Heart right ventricle (tissue), 16 donors: ENCODE results near the gene RO60. TPM values are rescaled to one million over a fixed set of nuclear protein-coding genes. Genes with fewer than 3 reads are reported as not detected.

Experiments
- ATAC-seq, 8 donors: fragments of 200-7000 bp; cut with Tn5 transposase; one replicate each; pipeline ENCODE4 v1.9.1; 2020; ENCODE audit warnings: mild to moderate bottlenecking in 8 of 8, moderate library complexity in 8 of 8, moderate number of reproducible peaks in 1 of 8
- DNase-seq, 2 donors: peaks; one replicate each; pipeline ENCODE4 v3.0.0-alpha.2; 2020
- H3K27ac ChIP-seq, 10 donors: fragments of 200-600 bp; sonication (generic) in 2 of 10; one replicate each; pipeline versions ENCODE4 v1.5.0 to v1.8.0; 2020 to 2022; ENCODE audit warnings: mild to moderate bottlenecking in 3 of 10
- H3K27me3 ChIP-seq, 7 donors: fragments of 200-600 bp; one replicate each; pipeline ENCODE4 v1.8.0; 2021 to 2022; ENCODE audit warnings: mild to moderate bottlenecking in 2 of 7
- H3K36me3 ChIP-seq, 9 donors: fragments of 200-600 bp; sonication (generic) in 1 of 9; one replicate each; pipeline versions ENCODE4 v1.5.0 to v1.8.0; 2020 to 2022; ENCODE audit warnings: mild to moderate bottlenecking in 2 of 9
- H3K4me1 ChIP-seq, 9 donors: fragments of 200-600 bp; sonication (generic) in 1 of 9; one replicate each; pipeline versions ENCODE4 v1.5.0 to v1.8.0; 2020 to 2022; ENCODE audit warnings: mild to moderate bottlenecking in 4 of 9
- H3K4me3 ChIP-seq, 10 donors: fragments of 200-600 bp; sonication (generic) in 2 of 10; one replicate each; pipeline versions ENCODE4 v1.5.0 to v1.8.0; 2020 to 2022; ENCODE audit warnings: mild to moderate bottlenecking in 7 of 10, moderate library complexity in 2 of 10
- H3K9me3 ChIP-seq, 11 donors: fragments of 200-600 bp in 10 of 11; sonication (generic) in 2 of 11; one replicate each; pipeline versions ENCODE4 v1.5.0 to v1.8.0; 2013 to 2022; ENCODE audit warnings: mild to moderate bottlenecking in 2 of 11, control low read depth in 1 of 11, moderate library complexity in 1 of 11
- WGBS, 2 donors: extraction: QIAGEN DNeasy Blood & Tissue Kit; methylation state at CpG; one replicate each; pipeline ENCODE4 v1.1.7; 2013; ENCODE audit warnings: inconsistent platforms in 1 of 2; 5-methylcytosine and 5-hydroxymethylcytosine counted together
- intact Hi-C, 10 donors: fragments of 100-400 bp; cut with DNase I; formaldehyde crosslinking; loops; one replicate each; pipeline versions ENCODE4 v1.11.1 to v1.14.2; 2022
- long read RNA-seq, 3 donors: library from polyadenylated mRNA; unstranded; transcript quantifications; one replicate each; pipeline ENCODE4 v2.0.0, GENCODE V29; 2020 to 2021
- polyA plus RNA-seq, 2 donors: library from polyadenylated mRNA; stranded (reverse); fragments of 200-250 nt; gene quantifications; one replicate each; pipeline ENCODE4 v1.2.3, GENCODE V29; 2013
- total RNA-seq, 10 donors: library from RNA; stranded (reverse); fragmentation: NEBNext Ultra II Directional in 3 of 10; extraction: Animal tissue kit (Norgen Biotek cat#: 25700) in 3 of 10; gene quantifications; one replicate each; pipeline versions ENCODE4 v1.2.1 to v1.2.4, GENCODE V29; 2021 to 2023
- TF ChIP-seq, protein P1 (sequence below), 9 donors: fragments of 200-600 bp; sonication (generic) in 2 of 9; IDR thresholded peaks; one replicate each; pipeline versions ENCODE4 v1.5.0 to v1.8.0; 2021 to 2022; ENCODE audit warnings: antibody characterized with exemption in 9 of 9, mild to moderate bottlenecking in 5 of 9, moderate library complexity in 1 of 9
- donor health status: Arrhythmogenic right ventricular cardiomyopathy.
- donor health status: ischemic (EF 13 %, LVEDD 7.1; RV severe dilation, severe dysfunction).
- donor health status: healthy with polysubstance abuse.
- donor health status: DM: no; HTN: yes; CAD: no.
- donor health status: DM: no; HTN: no; CAD: no.
- donor health status: ischemic (EF 25% LVEDD 6.9; RV normal size, moderate dysfunction).
- donor health status: ischemic (EF 25% LVEDD 5.7; RV mildly dilated, moderate dysfunction).
- donor health status: healthy.
- donor health status: DM: yes; HTN: yes; CAD: no.
- donor health status: Ischemic cardiomyopathy.
- donor health status: ischemic (EF 35%, LVEDD 5.7; RV mildly dilated, moderate dysfunction).
- donor health status: nonischemic (EF 11% LVEDD 7.7; RV severe dilation, severe dysfunction).
- donor health status: DM: yes; HTN: yes; CAD: no.
- donor health status: PGD.
- donor health status: ischemic (EF 29% LVEDD 5.4; RV normal size, mild dysfunction).
- donor health status: nonischemic (EF 23%, LVEDD 6.1; RV moderate dilation, normal function).

RO60 gene
- total RNA-seq (10 to 100 TPM; 43.6 to 62.9 (median 55.9) TPM), polyA plus RNA-seq (1 to 10 TPM; 4.7 to 5.9 TPM)
- long read RNA-seq, donor 1, transcript TROVE2-206 (9 exons, 2,143 nt), result major isoform, 18 of 31 reads
- long read RNA-seq, donor 1, partial matches to known transcripts, result 0 of 31 reads
- long read RNA-seq, donor 1, other reads (novel, unspliced or antisense), result 12 of 31 reads
- long read RNA-seq, donor 2, full-length matches to known transcripts, result 33 of 42 reads
- long read RNA-seq, donor 2, partial matches to known transcripts, result 0 of 42 reads
- long read RNA-seq, donor 2, other reads (novel, unspliced or antisense), result 9 of 42 reads
- long read RNA-seq, donor 3, full-length matches to known transcripts, result 111 of 166 reads
- long read RNA-seq, donor 3, partial matches to known transcripts, result 1 of 166 reads
- long read RNA-seq, donor 3, other reads (novel, unspliced or antisense), result 54 of 166 reads

DNA sequence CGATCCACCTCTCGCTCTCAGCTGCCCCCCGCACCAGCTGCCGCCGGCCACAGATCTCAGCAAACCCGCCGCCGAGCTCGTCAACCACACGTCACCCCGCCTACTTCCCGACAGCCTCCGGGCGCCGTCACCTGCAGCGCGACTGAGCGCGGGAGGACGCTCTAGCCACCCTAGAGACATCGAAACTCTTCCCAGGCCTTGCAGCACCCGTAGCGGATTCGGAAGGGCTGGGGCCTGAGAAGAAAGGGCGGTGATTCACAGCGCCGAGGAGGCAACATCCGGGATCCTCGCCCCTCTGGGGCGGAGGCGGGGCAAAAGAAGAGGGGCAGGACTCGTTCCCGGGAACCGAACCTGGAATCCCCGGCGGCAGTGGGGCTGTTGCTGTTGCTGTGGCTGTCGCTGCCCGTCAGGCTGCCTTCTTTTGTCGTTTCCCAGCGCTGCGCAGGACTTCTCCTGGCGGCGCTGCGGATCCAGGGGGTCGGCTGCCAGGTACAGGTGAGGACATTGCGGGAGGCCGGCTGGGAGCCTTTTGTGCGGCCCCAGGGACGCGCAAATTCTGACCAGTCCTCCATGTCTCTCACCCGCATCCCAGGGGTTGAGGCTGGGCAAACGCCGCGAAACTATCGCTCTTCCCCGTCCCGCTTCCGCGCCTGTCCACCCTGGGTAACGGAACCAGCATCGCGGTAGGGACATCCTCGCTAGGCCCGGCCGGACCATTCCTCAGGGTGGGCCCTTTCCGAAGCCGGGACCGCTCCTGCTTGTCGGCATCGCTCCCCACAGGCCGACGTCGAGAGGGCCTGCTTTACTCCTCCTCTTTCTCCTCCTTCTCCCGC lies at the start of gene RO60, which contains the start of gene UCHL5:
Gene RO60 (plus strand): TSS at position 331 of the 833 bp plus-strand sequence. CDS start 9,443 bp downstream, outside the sequence.
Gene UCHL5 (minus strand): TSS at position 79 of the 833 bp plus-strand sequence. CDS start 100 bp downstream, outside the sequence.
- H3K9me3 ChIP-seq, result peaks cover 0 to 4% (median 0%) of the 10 kb centered on the region in 11 donors
- DNase-seq (peak; percentile 94 to 97), ATAC-seq (peak; percentile 97 to 99 (median 98))
- TF ChIP-seq, protein P1, sequence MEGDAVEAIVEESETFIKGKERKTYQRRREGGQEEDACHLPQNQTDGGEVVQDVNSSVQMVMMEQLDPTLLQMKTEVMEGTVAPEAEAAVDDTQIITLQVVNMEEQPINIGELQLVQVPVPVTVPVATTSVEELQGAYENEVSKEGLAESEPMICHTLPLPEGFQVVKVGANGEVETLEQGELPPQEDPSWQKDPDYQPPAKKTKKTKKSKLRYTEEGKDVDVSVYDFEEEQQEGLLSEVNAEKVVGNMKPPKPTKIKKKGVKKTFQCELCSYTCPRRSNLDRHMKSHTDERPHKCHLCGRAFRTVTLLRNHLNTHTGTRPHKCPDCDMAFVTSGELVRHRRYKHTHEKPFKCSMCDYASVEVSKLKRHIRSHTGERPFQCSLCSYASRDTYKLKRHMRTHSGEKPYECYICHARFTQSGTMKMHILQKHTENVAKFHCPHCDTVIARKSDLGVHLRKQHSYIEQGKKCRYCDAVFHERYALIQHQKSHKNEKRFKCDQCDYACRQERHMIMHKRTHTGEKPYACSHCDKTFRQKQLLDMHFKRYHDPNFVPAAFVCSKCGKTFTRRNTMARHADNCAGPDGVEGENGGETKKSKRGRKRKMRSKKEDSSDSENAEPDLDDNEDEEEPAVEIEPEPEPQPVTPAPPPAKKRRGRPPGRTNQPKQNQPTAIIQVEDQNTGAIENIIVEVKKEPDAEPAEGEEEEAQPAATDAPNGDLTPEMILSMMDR (IDR thresholded peaks at IDR 0.05), result peak in 2 of 9 donors; percentile 17 to 33
- no peaks in the 10 kb centered on the region for H3K27me3 ChIP-seq
- intact Hi-C loops, result loop anchor here in 5 of 10 donors (1.0 to 5.0 kb wide), 6 partner anchors 43 to 63 kb away; partner anchors contain the start of genes CDC73 (in 5 of the 5) and GLRX2 (in 1 of the 5)
- WGBS, 2 donors, result 0 to 1% methylated on average over 74 of the region's 74 CpGs
- H3K27ac ChIP-seq, result peak within 1 kb of the TSS; percentile 94 to 99 (median 96)
- no peaks in the 10 kb centered on the region for H3K36me3 ChIP-seq
- peak within 1 kb of the TSS; percentile 69 to 96 (median 82) for H3K4me3 ChIP-seq
- H3K4me1 ChIP-seq, result peaks cover 0 to 66% (median 47%) of the 10 kb centered on the region in 9 donors

- no peak for DNase-seq
- whole genome bisulfite sequencing, 2 donors, result 96 to 98% methylated on average over 1 of the region's 1 CpG
- intact Hi-C loops, result loop anchor here in 5 of 10 donors (10.0 kb wide), 5 partner anchors 207 to 537 kb away; partner anchors contain the start of genes RGS13 (in 1 of the 5) and RGS2 (in 1 of the 5)
- no peaks in the 10 kb centered on the region for H3K9me3 ChIP-seq
- peaks cover 0 to 8% (median 0%) of the 10 kb centered on the region in 9 donors for H3K36me3 ChIP-seq
- ATAC-seq, result no peak
- H3K27me3 ChIP-seq, result no peaks in the 10 kb centered on the region
- TF ChIP-seq, protein P1 (IDR thresholded peaks at IDR 0.05), result no peak
- H3K27ac ChIP-seq, result no peak overlapping the region
- peaks cover 0 to 20% (median 5%) of the 10 kb centered on the region in 9 donors for H3K4me1 ChIP-seq
- H3K4me3 ChIP-seq, result no peak overlapping the region
These were observed 48.0 kb upstream of the RO60 start for GRCh38 chr1:193011406-193011805.

DNA sequence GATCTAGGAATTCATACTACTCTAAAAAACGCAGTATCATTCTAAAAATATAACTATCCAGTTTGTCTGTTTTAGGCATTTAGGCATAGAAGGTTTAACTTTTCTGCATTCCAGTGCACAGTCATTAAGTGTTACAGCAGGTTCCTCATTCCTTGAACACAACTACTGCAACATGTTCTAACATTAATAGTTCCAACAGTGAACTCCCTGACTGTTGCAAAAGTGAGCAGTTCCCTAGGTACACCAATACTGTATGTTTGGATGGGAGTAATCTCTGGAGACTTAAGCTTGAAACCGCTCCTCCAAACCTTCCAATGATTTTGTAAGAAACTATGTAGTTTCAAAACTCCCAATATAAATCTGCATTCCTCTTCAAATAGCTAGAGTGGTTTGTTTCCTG lies 46.4 kb upstream of the RO60 start:
- Histone ChIP-seq H3K4me1 (peaks cover 0 to 20% (median 5%) of the 10 kb centered on the region in 9 donors), H3K4me3 (no peak overlapping the region), H3K9me3 (no peaks in the 10 kb centered on the region), H3K36me3 (peaks cover 0 to 18% (median 0%) of the 10 kb centered on the region in 9 donors), H3K27ac (peak overlapping the region in 5 of 10 donors; percentile 14 to 68 (median 48)), H3K27me3 (no peaks in the 10 kb centered on the region)
- DNase-seq (no peak), ATAC-seq (peak in 5 of 8 donors; percentile 62 to 81 (median 73))
- intact Hi-C loops, result loop anchor here in 5 of 10 donors (10.0 kb wide), 5 partner anchors 208 to 538 kb away; partner anchors contain the start of genes RGS13 (in 1 of the 5) and RGS2 (in 1 of the 5)
- TF ChIP-seq, protein P1 (IDR thresholded peaks at IDR 0.05), result no peak
- 61 to 70% methylated on average over 2 of the region's 2 CpGs for WGBS, 2 donors
